Left kidney (tissue), 2 donors: ENCODE results near the gene MYZAP. TPM values are rescaled to one million over a fixed set of nuclear protein-coding genes. Genes with fewer than 3 reads are reported as not detected.

Source experiments
- DNase-seq: peaks from one replicate; pipeline ENCODE4 v3.0.0-alpha.2; 2013
- polyA plus RNA-seq: library from polyadenylated mRNA; unstranded; fragments of 120-200 nt; gene quantifications from one replicate; pipeline ENCODE4 v1.2.1, GENCODE V29; 2013; ENCODE audit not compliant: insufficient read length

MYZAP gene
- polyA plus RNA-seq, 1 donor: 5.3 TPM

GRCh38 chr15:57562196-57562769, 29.4 kb upstream of the MYZAP start:
- no peak for DNase-seq

GRCh38 chr15:57563416-57563815, 28.3 kb upstream of the MYZAP start:
- no peak for DNase-seq

GRCh38 chr15:57565311-57565710, 26.4 kb upstream of the MYZAP start:
- DNase-seq: no peak

GRCh38 chr15:57566834-57567233, 24.9 kb upstream of the MYZAP start:
- no peak for DNase-seq

- no peak for DNase-seq
Measured at GRCh38 chr15:57567891-57568290, 23.8 kb upstream of the MYZAP start.

- DNase-seq: no peak
Measured at GRCh38 chr15:57568299-57568698, 23.4 kb upstream of the MYZAP start.

- no peak for DNase-seq
Measured at GRCh38 chr15:57570340-57570739, 21.4 kb upstream of the MYZAP start.

GRCh38 chr15:57570994-57571393, 20.7 kb upstream of the MYZAP start:
- no peak for DNase-seq

GRCh38 chr15:57571725-57572124, 20.0 kb upstream of the MYZAP start:
- no peak for DNase-seq

- DNase-seq: no peak
Measured at GRCh38 chr15:57572468-57572867, 19.2 kb upstream of the MYZAP start.

GRCh38 chr15:57573151-57573550, 18.6 kb upstream of the MYZAP start:
- no peak for DNase-seq

GRCh38 chr15:57575363-57575762, 16.3 kb upstream of the MYZAP start:
- no peak for DNase-seq

- DNase-seq: no peak
Measured at GRCh38 chr15:57578288-57578900, 13.3 kb upstream of the MYZAP start.

- no peak for DNase-seq
Measured at GRCh38 chr15:57580428-57580827, 11.3 kb upstream of the MYZAP start.

- no peak for DNase-seq
Measured at GRCh38 chr15:57580866-57581265, 10.8 kb upstream of the MYZAP start.

GRCh38 chr15:57582090-57582489, 9.6 kb upstream of the MYZAP start:
- DNase-seq: no peak

GRCh38 chr15:57583282-57583681, 8.4 kb upstream of the MYZAP start:
- DNase-seq: no peak

- DNase-seq: no peak
Measured at GRCh38 chr15:57583720-57584119, 8.0 kb upstream of the MYZAP start.

GRCh38 chr15:57586661-57587424, 4.9 kb upstream of the MYZAP start:
- no peak for DNase-seq

- DNase-seq: no peak
Measured at GRCh38 chr15:57589281-57589680, 2.4 kb upstream of the MYZAP start.

GRCh38 chr15:57589754-57590153, 1.9 kb upstream of the MYZAP start:
- DNase-seq: no peak

- DNase-seq: no peak
Measured at GRCh38 chr15:57591237-57591821, 375 bp upstream of the MYZAP start.

GRCh38 chr15:57592426-57592825, 722 bp downstream of the MYZAP start:
- no peak for DNase-seq
